Measurements from ENCODE around the gene PDIA6.
"Not testable (repeated sequence)": the region's sequence is repeated elsewhere in the genome, so short reads cannot be mapped to it uniquely, and the experiment has no call there.

PDIA6 gene

GRCh38 chr2:10832203-10832936 lies 19.8 kb upstream of the PDIA6 start:
- DNase-seq (ENCODE audit: low read depth), result peak; percentile 61

GRCh38 chr2:10831400-10831985 lies 18.9 kb upstream of the PDIA6 start:
- DNase-seq (ENCODE audit: low read depth), result no peak

- no peak for DNase-seq (ENCODE audit: low read depth)
Measured at GRCh38 chr2:10830641-10831399, 18.2 kb upstream of the PDIA6 start.

GRCh38 chr2:10830203-10830602 lies 17.6 kb upstream of the PDIA6 start:
- DNase-seq (ENCODE audit: low read depth), result no peak

- DNase-seq (ENCODE audit: low read depth), result no peak
Measured at GRCh38 chr2:10829299-10829698, 16.7 kb upstream of the PDIA6 start.

GRCh38 chr2:10828346-10828745 lies 15.8 kb upstream of the PDIA6 start:
- no peak for DNase-seq (ENCODE audit: low read depth)

GRCh38 chr2:10826625-10827024 lies 14.0 kb upstream of the PDIA6 start:
- no peak for DNase-seq (ENCODE audit: low read depth)

GRCh38 chr2:10826026-10826425 lies 13.4 kb upstream of the PDIA6 start:
- DNase-seq (ENCODE audit: low read depth), result no peak

GRCh38 chr2:10824191-10824590 lies 11.6 kb upstream of the PDIA6 start:
- no peak for DNase-seq (ENCODE audit: low read depth)

GRCh38 chr2:10820978-10821695 lies 8.6 kb upstream of the PDIA6 start:
- no peak for DNase-seq (ENCODE audit: low read depth)

GRCh38 chr2:10820562-10820961 lies 8.0 kb upstream of the PDIA6 start:
- DNase-seq (ENCODE audit: low read depth), result no peak

GRCh38 chr2:10819714-10820314 lies 7.2 kb upstream of the PDIA6 start:
- DNase-seq (ENCODE audit: low read depth), result no peak

GRCh38 chr2:10818984-10819383 lies 6.4 kb upstream of the PDIA6 start:
- no peak for DNase-seq (ENCODE audit: low read depth)

- DNase-seq (ENCODE audit: low read depth), result not testable (repeated sequence)
Measured at GRCh38 chr2:10818305-10818704, 5.7 kb upstream of the PDIA6 start.

GRCh38 chr2:10817413-10817812 lies 4.8 kb upstream of the PDIA6 start:
- DNase-seq (ENCODE audit: low read depth), result no peak

GRCh38 chr2:10814571-10815331 lies 2.2 kb upstream of the PDIA6 start:
- DNase-seq (ENCODE audit: low read depth), result no peak

GRCh38 chr2:10814142-10814541 lies 1.6 kb upstream of the PDIA6 start:
- no peak for DNase-seq (ENCODE audit: low read depth)

- not testable (repeated sequence) for DNase-seq (ENCODE audit: low read depth)
Measured at GRCh38 chr2:10813163-10814138, 866 bp upstream of the PDIA6 start.

- no peak for DNase-seq (ENCODE audit: low read depth)
Measured at GRCh38 chr2:10811517-10811916, 1.1 kb downstream of the PDIA6 start.
